GM12874 (cell line): ENCODE data around the gene KRT20.

Experiments
- CTCF ChIP-seq: IDR thresholded peaks from 2 replicates; pipeline ENCODE4 v1.5.1; 2011; ENCODE audit warnings: low read depth, mild to moderate bottlenecking, control low read depth, low read length, moderate library complexity; ENCODE audit not compliant: insufficient read depth

Gene KRT20

GRCh38 chr17:40915721-40916256 is 30.7 kb upstream of the KRT20 start:
- TF ChIP-seq CTCF: no peak

GRCh38 chr17:40915199-40915661 is 30.2 kb upstream of the KRT20 start:
- no peak for TF ChIP-seq CTCF

GRCh38 chr17:40914075-40914855 is 29.2 kb upstream of the KRT20 start:
- no peak for TF ChIP-seq CTCF

GRCh38 chr17:40912486-40913210 is 27.6 kb upstream of the KRT20 start:
- TF ChIP-seq CTCF: no peak

GRCh38 chr17:40910441-40910841 is 25.4 kb upstream of the KRT20 start:
- TF ChIP-seq CTCF: no peak

GRCh38 chr17:40909755-40910154 is 24.7 kb upstream of the KRT20 start:
- no peak for TF ChIP-seq CTCF

- TF ChIP-seq CTCF: peak; percentile 62
Observed at GRCh38 chr17:40909351-40909750, 24.3 kb upstream of the KRT20 start.
